NOMO-1 treated with dmso at 0.1 percent for 144 hours (cell line): ENCODE results near the gene DHDDS.
A peak's percentile ranks its signal among the peaks of the same experiment; 100 is the strongest.
"Not testable (repeated sequence)": the region's sequence is repeated elsewhere in the genome, so short reads cannot be mapped to it uniquely, and the experiment has no call there.

Source experiments
- DNase-seq: peaks from one replicate; lab custom pipeline; 2025; ENCODE audit not compliant: unreplicated experiment; lab: John Stamatoyannopoulos, UW

DHDDS gene

GRCh38 chr1:26431979-26432695 is at the start of gene DHDDS:
TSS of gene DHDDS (plus strand) at chr1:26432321. CDS start at chr1:26432946, 625 bp downstream.
- DNase-seq: peak; percentile 96

- no peak for DNase-seq
Observed at GRCh38 chr1:26384076-26384475, 48.0 kb upstream of the DHDDS start.

GRCh38 chr1:26385063-26385462 is 47.1 kb upstream of the DHDDS start:
- not testable (repeated sequence) for DNase-seq

- no peak for DNase-seq
Observed at GRCh38 chr1:26387447-26387846, 44.7 kb upstream of the DHDDS start.

- DNase-seq: no peak
Observed at GRCh38 chr1:26388791-26389445, 43.2 kb upstream of the DHDDS start.

GRCh38 chr1:26389604-26390247 is 42.4 kb upstream of the DHDDS start:
- DNase-seq: no peak

- peak; percentile 14 for DNase-seq
Observed at GRCh38 chr1:26391450-26391849, 40.7 kb upstream of the DHDDS start.

GRCh38 chr1:26395754-26396153 is 36.4 kb upstream of the DHDDS start:
- no peak for DNase-seq

GRCh38 chr1:26399034-26399433 is 33.1 kb upstream of the DHDDS start:
- DNase-seq: no peak

- no peak for DNase-seq
Observed at GRCh38 chr1:26401891-26402290, 30.2 kb upstream of the DHDDS start.

GRCh38 chr1:26403656-26404055 is 28.5 kb upstream of the DHDDS start:
- DNase-seq: no peak

- DNase-seq: no peak
Observed at GRCh38 chr1:26404641-26405040, 27.5 kb upstream of the DHDDS start.

- DNase-seq: no peak
Observed at GRCh38 chr1:26405281-26405915, 26.7 kb upstream of the DHDDS start.

- DNase-seq: peak; percentile 30
Observed at GRCh38 chr1:26408604-26409003, 23.5 kb upstream of the DHDDS start.

- no peak for DNase-seq
Observed at GRCh38 chr1:26409191-26409807, 22.8 kb upstream of the DHDDS start.

- DNase-seq: no peak
Observed at GRCh38 chr1:26410706-26411623, 21.2 kb upstream of the DHDDS start, which contains the start of gene LIN28A. TSS of gene LIN28A (plus strand) at chr1:26410817. CDS start at chr1:26410892, 75 bp downstream.

- no peak for DNase-seq
Observed at GRCh38 chr1:26411624-26412074, 20.5 kb upstream of the DHDDS start.

- no peak for DNase-seq
Observed at GRCh38 chr1:26412180-26412840, 19.8 kb upstream of the DHDDS start.

- no peak for DNase-seq
Observed at GRCh38 chr1:26413031-26413430, 19.1 kb upstream of the DHDDS start.
